MM.1S (cell line): ENCODE results near the gene PCOLCE2.

Source experiments
- EZH2 ChIP-seq: fragments of 300-600 bp; sonication (generic); optimal IDR thresholded peaks from 2 replicates; pipeline ENCODE3; 2017; ENCODE audit warnings: low read depth, mild to moderate bottlenecking, antibody characterized with exemption, low read length, mixed read lengths
- TF ChIP-seq, protein P1 (sequence below): fragments of 300-600 bp; sonication (generic); IDR thresholded peaks from 2 replicates; pipeline ENCODE4 v1.5.1; 2016; ENCODE audit warnings: antibody characterized with exemption, low read length, mixed read lengths

DNA sequence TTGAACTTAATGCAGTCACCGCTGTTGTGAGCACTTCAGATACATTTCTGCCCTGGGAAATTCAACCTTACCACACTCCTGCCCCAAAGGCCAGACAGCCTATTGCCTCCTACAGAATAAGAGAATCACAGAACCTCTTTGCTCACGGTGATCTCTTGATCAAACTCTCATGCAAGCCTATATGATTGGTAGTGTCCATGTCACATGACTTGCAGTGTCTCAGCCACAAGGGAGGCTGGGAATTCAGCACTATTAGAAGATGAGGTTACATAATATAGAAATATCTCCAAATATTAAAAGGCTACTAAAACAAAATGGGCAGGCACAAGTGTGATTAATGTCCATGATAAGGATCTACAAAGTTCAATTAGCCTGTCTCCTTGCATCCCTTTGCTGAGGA is 3.8 kb upstream of the PCOLCE2 start:
- TF ChIP-seq EZH2: no peak
- TF ChIP-seq, protein P1, sequence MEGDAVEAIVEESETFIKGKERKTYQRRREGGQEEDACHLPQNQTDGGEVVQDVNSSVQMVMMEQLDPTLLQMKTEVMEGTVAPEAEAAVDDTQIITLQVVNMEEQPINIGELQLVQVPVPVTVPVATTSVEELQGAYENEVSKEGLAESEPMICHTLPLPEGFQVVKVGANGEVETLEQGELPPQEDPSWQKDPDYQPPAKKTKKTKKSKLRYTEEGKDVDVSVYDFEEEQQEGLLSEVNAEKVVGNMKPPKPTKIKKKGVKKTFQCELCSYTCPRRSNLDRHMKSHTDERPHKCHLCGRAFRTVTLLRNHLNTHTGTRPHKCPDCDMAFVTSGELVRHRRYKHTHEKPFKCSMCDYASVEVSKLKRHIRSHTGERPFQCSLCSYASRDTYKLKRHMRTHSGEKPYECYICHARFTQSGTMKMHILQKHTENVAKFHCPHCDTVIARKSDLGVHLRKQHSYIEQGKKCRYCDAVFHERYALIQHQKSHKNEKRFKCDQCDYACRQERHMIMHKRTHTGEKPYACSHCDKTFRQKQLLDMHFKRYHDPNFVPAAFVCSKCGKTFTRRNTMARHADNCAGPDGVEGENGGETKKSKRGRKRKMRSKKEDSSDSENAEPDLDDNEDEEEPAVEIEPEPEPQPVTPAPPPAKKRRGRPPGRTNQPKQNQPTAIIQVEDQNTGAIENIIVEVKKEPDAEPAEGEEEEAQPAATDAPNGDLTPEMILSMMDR: no peak
